NB4 (cell line): Measurements from ENCODE around the gene PSMD11.

ENCODE experiments used
- CTCF ChIP-seq: IDR thresholded peaks from one replicate; pipeline ENCODE4 v1.5.1; 2012; ENCODE audit warnings: low read depth, low read length
- POLR2A ChIP-seq: IDR thresholded peaks from 2 replicates; pipeline ENCODE4 v1.6.1; 2011; ENCODE audit warnings: mild to moderate bottlenecking; ENCODE audit not compliant: insufficient read length; ENCODE audit errors: extremely low read depth

GRCh38 chr17:32458371-32458770 lies 14.1 kb downstream of the PSMD11 start:
- TF ChIP-seq CTCF (no peak), POLR2A (no peak)
